CD8-positive, alpha-beta memory T cell (primary cell): Measurements from ENCODE around the gene BCKDHA. TPM values are rescaled to one million over a fixed set of nuclear protein-coding genes. Genes with fewer than 3 reads are reported as not detected.
"Not testable (repeated sequence)": the region's sequence is repeated elsewhere in the genome, so short reads cannot be mapped to it uniquely, and the experiment has no call there.

Experiments used
- CTCF ChIA-PET: fragments of 350-600 bp; sonication (Branson Sonifier 250); formaldehyde crosslinking; loops from one replicate; lab custom pipeline; 2021; ENCODE audit warnings: antibody characterized with exemption; lab: Charles Lee
- POLR2A ChIA-PET: fragments of 350-600 bp; sonication (Branson Sonifier 250); formaldehyde crosslinking; loops from one replicate; lab custom pipeline; 2021; ENCODE audit warnings: antibody characterized with exemption; lab: Charles Lee
- DNase-seq, 5 donors: peaks; one replicate each; pipeline versions ENCODE4 v3.0.0 to v3.0.0-alpha.2; 2020 to 2022; ENCODE audit warnings: mixed read lengths in 1 of 5
- H3K27ac ChIP-seq: one replicate; pipeline ENCODE4 v1.7.0; 2013; ENCODE audit warnings: low read depth, mild to moderate bottlenecking, low read length, moderate library complexity
- H3K27me3 ChIP-seq: 2 replicates; pipeline ENCODE4 v1.7.0; 2013; ENCODE audit warnings: low read length, mild to moderate bottlenecking; ENCODE audit not compliant: insufficient read depth, poor library complexity, severe bottlenecking
- H3K36me3 ChIP-seq: 2 replicates; pipeline ENCODE4 v1.7.0; 2013; ENCODE audit warnings: mild to moderate bottlenecking, low read length, moderate library complexity; ENCODE audit not compliant: insufficient read depth
- H3K4me1 ChIP-seq: 2 replicates; pipeline ENCODE4 v1.7.0; 2013; ENCODE audit warnings: mild to moderate bottlenecking, low read length, moderate library complexity; ENCODE audit not compliant: insufficient read depth
- H3K4me3 ChIP-seq: 2 replicates; pipeline ENCODE4 v1.7.0; 2013; ENCODE audit warnings: mild to moderate bottlenecking, low read length
- H3K9me3 ChIP-seq: 2 replicates; pipeline ENCODE4 v1.7.0; 2013; ENCODE audit warnings: mild to moderate bottlenecking, low read length
- H3K27ac Mint-ChIP-seq, 8 donors: one replicate each; pipeline ENCODE4 v1.8.0; 2020 to 2021; ENCODE audit warnings: mixed read lengths in 8 of 8, mild to moderate bottlenecking in 6 of 8, inconsistent platforms in 3 of 8, moderate library complexity in 3 of 8
- H3K27me3 Mint-ChIP-seq, 2 donors: one replicate each; pipeline ENCODE4 v1.8.0; 2020 to 2021; ENCODE audit warnings: mixed read lengths in 2 of 2, mild to moderate bottlenecking in 1 of 2, moderate library complexity in 1 of 2
- H3K36me3 Mint-ChIP-seq, 3 donors: one replicate each; pipeline ENCODE4 v1.8.0; 2020 to 2021; ENCODE audit warnings: mixed read lengths in 3 of 3, inconsistent platforms in 1 of 3, mild to moderate bottlenecking in 1 of 3
- H3K4me1 Mint-ChIP-seq, 3 donors: one replicate each; pipeline ENCODE4 v1.8.0; 2020 to 2021; ENCODE audit warnings: mixed read lengths in 3 of 3, inconsistent platforms in 1 of 3, mild to moderate bottlenecking in 1 of 3
- H3K4me3 Mint-ChIP-seq, 7 donors: one replicate each; pipeline ENCODE4 v1.8.0; 2020 to 2021; ENCODE audit warnings: mixed read lengths in 7 of 7, mild to moderate bottlenecking in 6 of 7, moderate library complexity in 4 of 7, inconsistent platforms in 2 of 7
- H3K9me3 Mint-ChIP-seq, 5 donors: one replicate each; pipeline ENCODE4 v1.8.0; 2020 to 2022; ENCODE audit warnings: mixed read lengths in 5 of 5, mild to moderate bottlenecking in 3 of 5, moderate library complexity in 2 of 5, inconsistent platforms in 1 of 5
- polyA plus RNA-seq: library from polyadenylated mRNA; unstranded; fragments of 300-500 nt; fragmentation: Illumina TruSeq; gene quantifications from one replicate; pipeline ENCODE4 v1.2.3, GENCODE V29; 2021
- total RNA-seq, 2 experiments: library from RNA; stranded (reverse); gene quantifications; one replicate each; pipeline ENCODE4 v1.2.3, GENCODE V29; 2021

BCKDHA gene
- total and polyA plus RNA-seq, 3 experiments from 2014 or later, result 18.5 to 52.1 (median 23.5) TPM

DNA sequence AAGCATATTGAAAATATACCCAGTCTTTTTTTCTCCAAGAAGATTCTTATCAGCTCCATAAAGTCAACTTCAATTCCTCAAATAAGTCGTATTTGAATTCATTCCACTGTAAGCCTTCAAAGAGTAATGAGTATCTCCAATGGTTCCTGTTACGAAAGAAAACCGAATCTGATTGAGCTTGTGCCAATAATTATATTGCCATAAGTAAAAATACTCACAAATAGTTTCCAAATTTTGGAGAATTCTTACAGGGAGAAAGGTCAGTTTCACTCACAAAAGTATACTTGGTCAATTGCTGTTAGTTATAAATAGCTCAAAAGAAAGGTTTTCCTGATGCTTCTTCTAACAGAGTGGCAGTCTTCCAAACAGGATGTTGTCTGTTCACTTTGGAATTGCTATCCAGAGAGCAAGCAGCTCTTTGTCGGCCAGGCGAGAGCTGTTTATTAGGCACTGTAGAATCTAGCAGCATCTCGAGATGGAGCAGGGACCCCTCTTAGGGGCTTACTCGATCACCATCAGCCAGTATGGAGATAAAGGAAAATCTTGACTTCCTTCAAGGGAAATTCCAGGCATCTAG is 58.8 kb downstream of the BCKDHA start:
- Histone ChIP-seq H3K36me3 (no peaks in the 10 kb centered on the region), H3K27me3 (no peaks in the 10 kb centered on the region), H3K4me3 (no peak overlapping the region), H3K27ac (no peak overlapping the region), H3K4me1 (peaks cover 20% of the 10 kb centered on the region), H3K9me3 (no peaks in the 10 kb centered on the region)
- no peaks in the 10 kb centered on the region for H3K9me3 Mint-ChIP-seq
- H3K36me3 Mint-ChIP-seq, result no peaks in the 10 kb centered on the region
- ChIA-PET CTCF (interaction anchor here (1.2 to 2.2 kb wide), 2 partner anchors 9 to 115 kb away, joined by 4 to 8 read pairs; no protein-coding TSS in a partner anchor), POLR2A (no interaction called here)
- no peak overlapping the region for H3K27ac Mint-ChIP-seq
- H3K4me1 Mint-ChIP-seq, result peaks cover 3 to 15% (median 14%) of the 10 kb centered on the region in 3 donors
- H3K4me3 Mint-ChIP-seq, result no peak overlapping the region
- peaks cover 11 to 38% of the 10 kb centered on the region in 2 donors for H3K27me3 Mint-ChIP-seq
- DNase-seq, result no peak

DNA sequence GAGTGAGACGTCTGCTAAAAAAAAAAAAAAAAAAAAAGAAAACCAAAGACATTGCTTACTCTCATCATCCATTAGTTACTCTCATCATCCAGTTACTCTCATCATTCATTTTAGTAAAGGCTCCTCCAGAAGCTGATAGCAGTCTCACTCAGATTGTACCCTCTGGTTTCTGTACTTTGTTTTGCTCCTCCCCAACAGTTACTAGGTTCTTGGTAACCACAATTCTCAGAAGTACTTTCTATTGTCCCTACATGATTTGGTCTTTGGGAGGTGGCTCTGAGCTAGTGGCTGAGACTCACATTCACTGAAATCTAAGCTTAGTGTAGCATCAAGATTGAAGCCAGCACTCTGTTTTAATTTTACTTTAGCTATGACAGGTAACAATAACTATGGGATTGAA is 59.6 kb downstream of the BCKDHA start:
- H3K27me3 Mint-ChIP-seq, result peaks cover 18 to 41% of the 10 kb centered on the region in 2 donors
- Histone ChIP-seq H3K27me3 (no peaks in the 10 kb centered on the region), H3K9me3 (no peaks in the 10 kb centered on the region), H3K4me1 (peaks cover 20% of the 10 kb centered on the region), H3K4me3 (no peak overlapping the region), H3K27ac (no peak overlapping the region), H3K36me3 (no peaks in the 10 kb centered on the region)
- H3K36me3 Mint-ChIP-seq, result no peaks in the 10 kb centered on the region
- ChIA-PET POLR2A (no interaction called here), CTCF (interaction anchor here (1.2 to 2.2 kb wide), 2 partner anchors 10 to 114 kb away, joined by 4 to 8 read pairs; no protein-coding TSS in a partner anchor)
- H3K4me1 Mint-ChIP-seq, result peaks cover 3 to 15% (median 14%) of the 10 kb centered on the region in 3 donors
- peak in 1 of 5 donors; percentile 45 for DNase-seq
- H3K27ac Mint-ChIP-seq, result peak overlapping the region in 1 of 8 donors; percentile 74
- H3K4me3 Mint-ChIP-seq, result peak overlapping the region in 1 of 7 donors; percentile 7
- H3K9me3 Mint-ChIP-seq, result peaks cover 0 to 1% (median 0%) of the 10 kb centered on the region in 5 donors

DNA sequence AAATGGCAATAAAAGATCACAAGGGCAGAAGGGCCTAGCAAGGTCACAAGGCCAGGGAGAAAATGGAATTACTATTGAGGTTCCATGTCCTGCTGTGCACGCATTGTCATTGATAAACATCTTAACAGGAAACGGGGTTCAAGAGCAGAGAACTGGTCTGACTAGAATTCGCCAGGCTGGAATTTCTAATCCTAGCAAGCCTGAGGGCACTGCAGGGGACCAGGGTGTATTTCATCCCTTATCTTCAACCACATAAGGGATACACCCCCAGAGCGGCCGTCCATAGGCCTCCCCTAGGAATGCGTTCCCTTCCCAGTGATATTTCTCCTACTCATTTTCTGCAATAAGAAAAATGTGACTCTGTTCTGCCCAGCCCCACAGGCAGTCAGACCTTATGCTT is 64.9 kb downstream of the BCKDHA start:
- Mint-ChIP-seq H3K27ac (no peak overlapping the region), H3K9me3 (peaks cover 0 to 4% (median 0%) of the 10 kb centered on the region in 5 donors), H3K27me3 (peaks cover 30 to 65% of the 10 kb centered on the region in 2 donors), H3K4me3 (no peak overlapping the region), H3K36me3 (peaks cover 0 to 2% (median 0%) of the 10 kb centered on the region in 3 donors), H3K4me1 (peaks cover 5 to 17% (median 15%) of the 10 kb centered on the region in 3 donors)
- H3K9me3 ChIP-seq, result no peaks in the 10 kb centered on the region
- H3K4me1 ChIP-seq, result peaks cover 7% of the 10 kb centered on the region
- no peak overlapping the region for H3K27ac ChIP-seq
- H3K27me3 ChIP-seq, result peaks cover 7% of the 10 kb centered on the region
- POLR2A ChIA-PET, result no interaction called here
- no peaks in the 10 kb centered on the region for H3K36me3 ChIP-seq
- no peak for DNase-seq
- no peak overlapping the region for H3K4me3 ChIP-seq
- CTCF ChIA-PET, result no interaction called here

DNA sequence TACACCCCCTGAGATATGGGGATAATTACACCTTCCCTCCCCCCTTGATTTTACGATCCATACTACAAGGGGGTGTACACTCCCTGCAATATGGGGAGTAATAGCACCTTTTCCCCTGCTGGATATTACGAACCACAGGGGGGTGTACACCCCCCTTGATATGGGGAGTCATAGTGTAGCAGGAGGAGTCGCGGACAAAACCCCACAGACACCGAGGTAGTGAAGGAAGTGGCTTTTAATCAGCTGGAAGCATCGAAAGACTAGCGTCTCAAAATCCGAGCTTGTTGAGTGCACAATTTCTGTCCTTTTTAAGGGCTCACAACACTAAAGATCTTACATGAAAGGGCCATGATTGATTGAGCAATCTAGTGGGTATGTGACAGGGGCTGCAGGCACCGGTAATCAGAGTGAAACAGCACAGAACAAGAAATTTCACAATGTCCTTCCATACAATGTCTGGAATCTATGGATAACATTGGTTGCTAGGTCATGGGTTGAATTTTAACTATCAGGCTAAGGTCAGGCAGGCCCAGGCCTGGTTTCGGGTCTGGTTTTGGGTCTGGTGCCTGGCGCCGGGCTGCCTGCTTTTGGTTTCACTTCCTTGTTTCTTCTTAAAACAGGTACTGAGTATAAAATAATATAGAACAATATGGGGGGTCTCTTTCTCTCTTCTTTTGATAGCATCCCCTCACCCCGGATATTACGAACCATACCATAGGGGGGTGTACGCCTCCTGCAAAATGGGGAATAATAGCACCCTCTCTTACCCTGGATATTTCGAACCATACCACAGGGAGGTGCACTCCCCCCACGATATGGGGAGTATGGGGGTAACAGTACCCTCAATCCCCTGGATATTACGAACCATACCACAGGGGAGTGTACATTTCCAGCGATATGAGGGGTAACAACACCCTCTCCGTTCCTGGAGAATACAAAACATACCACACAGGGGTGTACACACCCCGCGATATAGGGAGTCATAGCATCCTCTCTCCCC is 65.9 kb downstream of the BCKDHA start:
- peak overlapping the region in 6 of 7 donors; percentile 27 to 66 (median 54) for H3K4me3 Mint-ChIP-seq
- POLR2A ChIA-PET, H3K9me3 ChIP-seq, CTCF ChIA-PET, H3K9me3 Mint-ChIP-seq, H3K27ac ChIP-seq, H3K36me3 Mint-ChIP-seq, DNase-seq, H3K36me3 ChIP-seq, H3K4me3 ChIP-seq, H3K27me3 ChIP-seq, H3K4me1 ChIP-seq: not testable (repeated sequence)
- peak overlapping the region in 4 of 8 donors; percentile 42 to 79 (median 47) for H3K27ac Mint-ChIP-seq
- peaks cover 29 to 68% of the 10 kb centered on the region in 2 donors for H3K27me3 Mint-ChIP-seq
- peaks cover 5 to 11% (median 10%) of the 10 kb centered on the region in 3 donors for H3K4me1 Mint-ChIP-seq

Other genes with a start within 250 kb of the BCKDHA start
- gene CYP2S1, start 204.6 kb upstream of the BCKDHA start, total RNA-seq, result not detected
- not detected for gene CYP2S1, start 204.6 kb upstream of the BCKDHA start, polyA plus RNA-seq
- under 1 TPM; 0.09 to 0.11 TPM for gene AXL, start 178.6 kb upstream of the BCKDHA start, total RNA-seq
- gene AXL, start 178.6 kb upstream of the BCKDHA start, polyA plus RNA-seq, result 0.43 TPM
- gene HNRNPUL1, start 133.4 kb upstream of the BCKDHA start, total RNA-seq, result 100 to 1,000 TPM; 270 to 279 TPM
- 100 TPM for gene HNRNPUL1, start 133.4 kb upstream of the BCKDHA start, polyA plus RNA-seq
- gene CCDC97, start 87.6 kb upstream of the BCKDHA start, total RNA-seq, result 10 to 100 TPM; 31.7 to 32.1 TPM
- 29.7 TPM for gene CCDC97, start 87.6 kb upstream of the BCKDHA start, polyA plus RNA-seq
- gene TGFB1, start 43.9 kb upstream of the BCKDHA start, total RNA-seq, result 100 to 1,000 TPM; 152 to 161 TPM
- 104 TPM for gene TGFB1, start 43.9 kb upstream of the BCKDHA start, polyA plus RNA-seq
- 1 to 10 TPM; 8.5 to 9.7 TPM for gene B9D2, start 33.7 kb upstream of the BCKDHA start, total RNA-seq
- 15.4 TPM for gene B9D2, start 33.7 kb upstream of the BCKDHA start, polyA plus RNA-seq
- 1 to 10 TPM; 2.6 to 3.8 TPM for gene TMEM91, start 21.3 kb upstream of the BCKDHA start, total RNA-seq
- 3.7 TPM for gene TMEM91, start 21.3 kb upstream of the BCKDHA start, polyA plus RNA-seq
- 10 to 100 TPM; 48.5 to 52.3 TPM for gene EXOSC5, start 459 bp upstream of the BCKDHA start, total RNA-seq
- gene EXOSC5, start 459 bp upstream of the BCKDHA start, polyA plus RNA-seq, result 49.5 TPM
- gene B3GNT8, start 29.6 kb downstream of the BCKDHA start, total RNA-seq, result under 1 TPM; 0.66 to 0.91 TPM
- gene B3GNT8, start 29.6 kb downstream of the BCKDHA start, polyA plus RNA-seq, result 11.1 TPM
- 10 to 100 TPM; 74.1 to 76.2 TPM for gene DMAC2, start 42.1 kb downstream of the BCKDHA start, total RNA-seq
- gene DMAC2, start 42.1 kb downstream of the BCKDHA start, polyA plus RNA-seq, result 56.8 TPM
- gene ERICH4, start 45.3 kb downstream of the BCKDHA start, total RNA-seq, result not detected
- gene ERICH4, start 45.3 kb downstream of the BCKDHA start, polyA plus RNA-seq, result not detected
- gene CEACAM21, start 178.3 kb downstream of the BCKDHA start, total RNA-seq, result 10 to 100 TPM; 26.8 to 29.2 TPM
- gene CEACAM21, start 178.3 kb downstream of the BCKDHA start, polyA plus RNA-seq, result 46.6 TPM
- not detected for gene CEACAM4, start 229.3 kb downstream of the BCKDHA start, total RNA-seq
- not detected for gene CEACAM4, start 229.3 kb downstream of the BCKDHA start, polyA plus RNA-seq